ENCODE results near the gene WDR45B. TPM values are rescaled to one million over a fixed set of nuclear protein-coding genes. Genes with fewer than 3 reads are reported as not detected.

The WDR45B gene
- total RNA-seq, 1 donor from 2014 or later: 40.7 TPM

Small RNA genes within 50 kb of the gene (small RNA-seq; reads per million reads assigned to genes)
- not detected for gene MIR4525

Other genes with a start within 250 kb of the WDR45B start
- gene HEXD, start 230.1 kb downstream of the WDR45B start, total RNA-seq: 11.5 TPM
- 20.9 TPM for gene OGFOD3, start 229.9 kb downstream of the WDR45B start, total RNA-seq
- 15.1 TPM for gene CYBC1, start 197.7 kb downstream of the WDR45B start, total RNA-seq
- gene NARF, start 189.7 kb downstream of the WDR45B start, total RNA-seq: 21.9 TPM
- 27.7 TPM for gene FOXK2, start 128.7 kb downstream of the WDR45B start, total RNA-seq
- 12.0 TPM for gene RAB40B, start 50.3 kb upstream of the WDR45B start, total RNA-seq
- 14.1 TPM for gene FN3KRP, start 68.3 kb upstream of the WDR45B start, total RNA-seq
- 4.7 TPM for gene FN3K, start 87.2 kb upstream of the WDR45B start, total RNA-seq
- gene TBCD, start 103.6 kb upstream of the WDR45B start, total RNA-seq: 27.1 TPM
- gene ZNF750, start 191.6 kb upstream of the WDR45B start, total RNA-seq: not detected

Data from skeletal muscle tissue (tissue), 2 donors.